Kidney glomerular epithelial cell (primary cell): Measurements from ENCODE around the gene MS4A2.
"Not testable (repeated sequence)": the region's sequence is repeated elsewhere in the genome, so short reads cannot be mapped to it uniquely, and the experiment has no call there.

Source experiments
- DNase-seq: peaks from one replicate; lab custom pipeline; 2025; lab: John Stamatoyannopoulos, UW

The MS4A2 gene

GRCh38 chr11:60101368-60101767 lies 12.9 kb downstream of the MS4A2 start:
- DNase-seq: not testable (repeated sequence)

DNA sequence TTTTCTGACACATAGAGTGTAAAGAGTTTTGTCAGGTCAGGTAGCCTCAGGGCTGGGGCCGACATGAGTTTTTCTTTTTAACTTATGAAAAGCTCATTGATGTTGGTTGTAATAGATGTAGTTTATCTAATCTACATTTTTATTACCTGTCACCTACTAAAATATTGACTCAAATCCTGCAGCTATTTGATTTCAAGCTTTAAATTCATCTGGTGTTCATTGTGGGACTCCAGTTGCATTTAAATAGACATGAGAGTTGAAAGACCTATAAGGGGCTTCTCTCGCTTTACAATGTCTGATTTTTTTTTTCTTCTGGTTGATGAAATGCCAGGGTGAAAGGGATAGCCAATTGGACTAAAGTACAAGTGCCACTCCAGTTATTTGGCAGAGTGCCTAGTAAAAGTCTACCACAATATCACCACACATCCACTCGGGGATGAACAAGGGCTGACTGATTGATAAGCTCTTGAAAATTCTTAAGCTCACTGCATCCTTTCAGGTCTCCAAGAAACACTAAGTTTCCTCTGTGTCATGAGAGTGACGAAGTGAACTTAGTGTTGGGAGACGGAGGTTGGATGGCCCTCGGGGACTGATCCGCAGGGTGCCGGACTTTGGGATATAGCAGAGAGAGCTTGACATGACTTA lies 16.1 kb downstream of the MS4A2 start:
- not testable (repeated sequence) for DNase-seq

GRCh38 chr11:60108631-60109030 lies 20.2 kb downstream of the MS4A2 start:
- not testable (repeated sequence) for DNase-seq

- DNase-seq: no peak
These were observed 23.3 kb downstream of the MS4A2 start for GRCh38 chr11:60111793-60112192.

GRCh38 chr11:60116996-60117790 lies 28.7 kb downstream of the MS4A2 start:
- DNase-seq: peak; percentile 49

DNA sequence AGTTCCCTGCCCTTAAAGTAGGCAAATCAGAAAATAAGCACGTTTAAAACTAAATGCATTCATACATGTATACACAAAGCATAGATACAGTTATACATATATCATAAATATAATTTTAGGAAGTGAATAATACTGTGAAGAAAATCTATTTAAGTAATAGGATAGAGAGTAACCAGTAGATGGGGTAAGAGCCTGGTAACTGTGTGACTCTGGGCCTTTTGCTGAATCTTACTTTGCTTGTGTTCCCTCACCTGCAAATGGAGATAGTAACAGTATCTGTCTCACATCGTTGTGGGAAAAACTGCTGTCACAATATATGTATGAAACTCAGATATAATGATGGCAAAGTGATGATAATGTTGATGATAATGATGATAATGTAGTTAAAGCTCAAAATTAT lies 29.9 kb downstream of the MS4A2 start:
- peak; percentile 9 for DNase-seq

GRCh38 chr11:60119710-60120109 lies 31.2 kb downstream of the MS4A2 start:
- DNase-seq: no peak

GRCh38 chr11:60121264-60121663 lies 32.8 kb downstream of the MS4A2 start:
- no peak for DNase-seq

- DNase-seq: no peak
These were observed 34.1 kb downstream of the MS4A2 start for GRCh38 chr11:60122414-60123036.

- DNase-seq: no peak
These were observed 36.5 kb downstream of the MS4A2 start for GRCh38 chr11:60124802-60125432.

- no peak for DNase-seq
These were observed 37.6 kb downstream of the MS4A2 start for GRCh38 chr11:60125956-60126585.

GRCh38 chr11:60127311-60127811 lies 38.9 kb downstream of the MS4A2 start:
- DNase-seq: peak; percentile 6

DNA sequence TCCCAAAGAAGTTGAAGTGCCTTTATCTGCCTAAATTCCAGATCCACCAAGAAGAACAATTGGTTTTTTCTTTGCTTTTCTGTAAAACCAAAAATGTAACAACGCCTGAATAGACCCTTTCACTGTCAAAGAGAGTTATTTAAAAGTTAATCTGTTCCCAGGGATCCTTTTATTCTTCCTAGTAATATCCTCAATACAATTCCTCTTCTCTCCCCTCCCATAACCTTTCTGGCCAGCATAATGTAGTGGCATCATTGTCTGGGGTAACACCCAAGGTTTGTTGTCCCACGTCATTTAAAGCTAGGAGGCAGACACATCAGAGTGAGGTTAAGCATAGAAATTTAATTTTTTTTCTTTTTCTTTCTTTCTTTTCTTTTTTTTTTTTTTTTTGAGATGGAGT lies 39.9 kb downstream of the MS4A2 start:
- DNase-seq: no peak

- not testable (repeated sequence) for DNase-seq
These were observed 40.4 kb downstream of the MS4A2 start for GRCh38 chr11:60128866-60129265.

DNA sequence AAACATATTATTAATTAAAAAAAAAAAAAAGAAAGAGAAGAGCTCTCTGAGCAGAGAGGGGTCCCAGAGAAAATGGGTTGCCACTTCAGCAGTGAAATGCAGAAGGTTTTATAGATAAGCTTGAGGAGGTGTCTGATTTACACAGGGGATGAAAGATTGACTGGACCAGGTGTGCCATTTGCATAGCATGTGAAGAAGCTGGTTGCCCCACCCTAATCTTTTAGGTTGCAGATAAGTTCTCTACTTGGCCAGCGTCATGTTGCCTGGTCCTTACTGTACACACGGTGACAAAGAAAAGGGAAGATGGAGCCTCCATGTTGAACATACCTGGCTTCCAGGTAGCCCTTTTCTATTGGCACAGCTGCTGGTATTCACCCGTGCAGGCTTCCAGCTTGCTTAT lies 41.4 kb downstream of the MS4A2 start:
- no peak for DNase-seq

GRCh38 chr11:60130496-60130895 lies 42.0 kb downstream of the MS4A2 start:
- peak; percentile 36 for DNase-seq

DNA sequence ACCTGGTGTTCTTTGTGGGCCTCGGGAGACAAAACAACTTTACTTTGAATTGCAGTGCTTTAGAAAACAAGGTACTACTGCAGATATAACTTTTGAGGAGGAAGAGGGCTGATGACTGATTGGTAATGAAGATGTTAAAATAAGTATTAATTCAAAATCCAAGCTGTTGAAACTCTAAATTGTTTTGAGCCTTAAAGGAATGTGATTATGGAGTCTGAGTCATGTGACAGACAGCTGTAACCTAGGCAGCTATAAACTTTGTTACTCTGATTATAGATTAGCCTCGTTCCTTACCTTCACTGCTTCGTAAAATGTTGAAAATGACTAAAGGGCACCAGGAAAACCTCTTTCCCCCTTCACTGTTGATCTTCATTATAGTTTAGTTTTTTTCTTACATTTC lies 43.4 kb downstream of the MS4A2 start:
- DNase-seq: no peak

DNA sequence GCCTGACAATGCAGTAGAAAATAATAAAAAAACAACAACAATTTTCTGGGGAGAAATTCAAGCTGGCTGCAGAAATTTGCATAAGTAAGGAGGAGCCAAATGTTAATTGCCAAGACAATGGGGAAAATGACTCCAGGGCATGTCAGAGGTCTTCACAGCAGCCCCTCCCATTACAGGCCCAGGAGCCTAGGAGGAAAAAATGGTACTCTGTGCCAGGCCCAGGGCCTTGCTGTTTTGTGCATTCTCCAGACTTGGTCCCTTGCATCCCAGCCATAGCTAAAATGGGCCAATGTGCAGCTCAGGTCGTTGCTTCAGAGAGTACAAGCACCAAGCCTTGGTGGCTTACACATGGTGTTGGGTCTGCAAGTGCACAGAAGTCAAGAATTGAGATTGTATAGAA lies 45.5 kb downstream of the MS4A2 start:
- DNase-seq: no peak

DNA sequence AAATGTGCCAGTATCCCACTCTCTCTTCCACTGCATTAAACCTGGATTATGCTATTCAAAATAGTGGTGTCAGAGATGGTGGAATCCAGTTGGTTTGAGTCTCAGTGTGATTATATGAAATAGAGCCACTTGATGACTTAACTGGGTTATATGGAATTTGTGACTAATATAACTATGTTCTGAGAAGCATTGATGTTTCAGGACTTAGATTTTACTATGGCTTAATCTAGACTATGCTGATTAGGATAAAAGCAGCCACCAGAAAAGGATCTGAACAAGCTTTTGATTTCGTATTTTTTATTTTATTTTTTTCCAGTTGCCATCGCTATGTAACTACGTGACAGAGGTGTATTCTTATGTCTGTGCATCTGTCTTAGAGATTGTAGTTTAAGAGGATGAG lies 55.3 kb downstream of the MS4A2 start:
- no peak for DNase-seq

GRCh38 chr11:60145677-60146076 lies 57.2 kb downstream of the MS4A2 start:
- no peak for DNase-seq
